KMS-11 (cell line): ENCODE data around the gene OR52L1.
A peak's percentile ranks its signal among the peaks of the same experiment; 100 is the strongest.

Experiments used
- H2AFZ ChIP-seq: fragments of 200-600 bp; sonication (generic); 2 replicates; pipeline ENCODE4 v1.6.1; 2016; ENCODE audit warnings: antibody characterized with exemption, mixed run types, low read depth
- H3K27ac ChIP-seq: fragments of 200-600 bp; sonication (generic); 2 replicates; pipeline ENCODE4 v1.6.1; 2016; ENCODE audit warnings: mild to moderate bottlenecking, mixed run types
- H3K27me3 ChIP-seq: fragments of 200-600 bp; sonication (generic); 2 replicates; pipeline ENCODE4 v1.6.1; 2017; ENCODE audit warnings: mild to moderate bottlenecking, low read depth, mixed run types, moderate library complexity; ENCODE audit not compliant: insufficient read depth
- H3K36me3 ChIP-seq: fragments of 200-600 bp; sonication (generic); 2 replicates; pipeline ENCODE4 v1.6.1; 2017; ENCODE audit warnings: mild to moderate bottlenecking, mixed run types; ENCODE audit not compliant: insufficient read depth
- H3K4me1 ChIP-seq: fragments of 200-600 bp; sonication (generic); 2 replicates; pipeline ENCODE4 v1.6.1; 2016; ENCODE audit warnings: mild to moderate bottlenecking, low read depth, mixed run types; ENCODE audit not compliant: poor library complexity, severe bottlenecking
- H3K4me2 ChIP-seq: fragments of 200-600 bp; sonication (generic); 2 replicates; pipeline ENCODE4 v1.7.0; 2016; ENCODE audit warnings: mild to moderate bottlenecking, mixed run types
- H3K4me3 ChIP-seq: fragments of 200-600 bp; sonication (generic); IDR thresholded peaks from 2 replicates; pipeline ENCODE4 v1.6.1; 2017; ENCODE audit warnings: low read depth, low read length, mixed read lengths; ENCODE audit not compliant: insufficient read depth
- H3K79me2 ChIP-seq: fragments of 200-600 bp; sonication (generic); 2 replicates; pipeline ENCODE4 v1.6.1; 2016; ENCODE audit warnings: low read depth, mixed run types; ENCODE audit not compliant: insufficient read depth
- H3K9ac ChIP-seq: fragments of 200-600 bp; sonication (generic); 2 replicates; pipeline ENCODE4 v1.6.1; 2016; ENCODE audit warnings: mild to moderate bottlenecking, mixed run types
- H4K20me1 ChIP-seq: fragments of 200-600 bp; sonication (generic); 2 replicates; pipeline ENCODE4 v1.6.1; 2016; ENCODE audit warnings: mild to moderate bottlenecking, mixed run types; ENCODE audit not compliant: insufficient read depth
- CTCF ChIP-seq: fragments of 200-600 bp; sonication (generic); conservative IDR thresholded peaks from 2 replicates; pipeline ENCODE4 v1.6.1; 2017; ENCODE audit warnings: low read depth, mild to moderate bottlenecking, antibody characterized with exemption, low read length, moderate library complexity, mixed read lengths

OR52L1 gene

DNA sequence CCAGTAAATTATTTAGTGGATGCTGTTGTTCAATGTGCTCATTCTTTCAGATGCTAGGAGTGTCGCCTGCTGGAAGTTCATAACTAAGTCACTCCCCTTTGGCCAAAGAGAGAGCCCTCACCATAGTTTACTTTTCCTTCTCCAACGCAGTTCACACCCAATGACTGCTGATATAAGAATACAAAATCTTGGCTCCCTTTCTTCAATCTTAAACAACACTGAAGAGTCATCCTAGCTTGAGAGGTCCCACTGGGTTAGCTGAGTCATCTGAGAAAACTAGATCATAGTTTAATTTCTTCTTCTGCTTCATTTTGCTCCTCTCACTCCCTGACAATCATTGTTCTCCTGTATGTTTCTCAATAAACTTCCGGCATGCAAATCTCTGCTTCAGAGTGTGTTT, 5.4 kb upstream of the OR52L1 start:
- H4K20me1 ChIP-seq: no peaks in the 10 kb centered on the region
- no peak overlapping the region for H3K9ac ChIP-seq
- H3K36me3 ChIP-seq: no peaks in the 10 kb centered on the region
- H3K79me2 ChIP-seq: no peaks in the 10 kb centered on the region
- no peaks in the 10 kb centered on the region for H3K27me3 ChIP-seq
- TF ChIP-seq CTCF: no peak
- no peak overlapping the region for H2AFZ ChIP-seq
- H3K4me3 ChIP-seq: no peak overlapping the region
- no peak overlapping the region for H3K27ac ChIP-seq
- H3K4me1 ChIP-seq: no peaks in the 10 kb centered on the region
- no peak overlapping the region for H3K4me2 ChIP-seq

GRCh38 chr11:5989203-5989602, 2.4 kb upstream of the OR52L1 start:
- no peaks in the 10 kb centered on the region for H3K27me3 ChIP-seq
- no peaks in the 10 kb centered on the region for H3K79me2 ChIP-seq
- no peak overlapping the region for H2AFZ ChIP-seq
- no peak overlapping the region for H3K9ac ChIP-seq
- no peak overlapping the region for H3K4me3 ChIP-seq
- no peaks in the 10 kb centered on the region for H3K36me3 ChIP-seq
- no peaks in the 10 kb centered on the region for H4K20me1 ChIP-seq
- H3K4me1 ChIP-seq: no peaks in the 10 kb centered on the region
- H3K4me2 ChIP-seq: no peak overlapping the region
- H3K27ac ChIP-seq: no peak overlapping the region
- TF ChIP-seq CTCF: no peak

- Histone ChIP-seq H3K27me3 (no peaks in the 10 kb centered on the region), H3K27ac (no peak overlapping the region), H3K36me3 (no peaks in the 10 kb centered on the region), H3K4me2 (no peak overlapping the region), H4K20me1 (no peaks in the 10 kb centered on the region), H3K4me1 (no peaks in the 10 kb centered on the region), H3K79me2 (no peaks in the 10 kb centered on the region), H3K4me3 (no peak overlapping the region), H3K9ac (no peak overlapping the region), H2AFZ (no peak overlapping the region)
- TF ChIP-seq CTCF: no peak
Measured at GRCh38 chr11:5983443-5983842, 3.3 kb downstream of the OR52L1 start.

- H3K4me1 ChIP-seq: peaks cover 16% of the 10 kb centered on the region
- no peak overlapping the region for H3K4me3 ChIP-seq
- no peaks in the 10 kb centered on the region for H3K79me2 ChIP-seq
- H2AFZ ChIP-seq: no peak overlapping the region
- TF ChIP-seq CTCF: no peak
- no peaks in the 10 kb centered on the region for H3K36me3 ChIP-seq
- no peaks in the 10 kb centered on the region for H4K20me1 ChIP-seq
- H3K4me2 ChIP-seq: 0 out of 2 replicates have a peak overlapping the region, but pooled peaks have one; percentile 42
- no peak overlapping the region for H3K9ac ChIP-seq
- no peaks in the 10 kb centered on the region for H3K27me3 ChIP-seq
- no peak overlapping the region for H3K27ac ChIP-seq
Measured at GRCh38 chr11:5973530-5973929, 13.3 kb downstream of the OR52L1 start.
